GM21381 (cell line): ENCODE results near the gene ADAM21.
"Not testable (repeated sequence)": the region's sequence is repeated elsewhere in the genome, so short reads cannot be mapped to it uniquely, and the experiment has no call there.

Source experiments
- ATAC-seq: cut with Tn5 transposase; IDR thresholded peaks from one replicate; pipeline ENCODE4 v1.9.1; 2021; ENCODE audit warnings: mild to moderate bottlenecking, moderate library complexity; ENCODE audit not compliant: unreplicated experiment

The ADAM21 gene

GRCh38 chr14:70475459-70475858 lies 23.5 kb downstream of the ADAM21 start:
- not testable (repeated sequence) for ATAC-seq

- not testable (repeated sequence) for ATAC-seq
Observed at GRCh38 chr14:70477356-70478105, 25.6 kb downstream of the ADAM21 start.

- ATAC-seq: no peak
Observed at GRCh38 chr14:70489579-70490200, 37.7 kb downstream of the ADAM21 start.

GRCh38 chr14:70498191-70498590 lies 46.2 kb downstream of the ADAM21 start:
- no peak for ATAC-seq
